NAMALWA (cell line): ENCODE measurements around the gene CNKSR1.
"Not testable (repeated sequence)": the region's sequence is repeated elsewhere in the genome, so short reads cannot be mapped to it uniquely, and the experiment has no call there.

Experiments used
- DNase-seq: peaks from one replicate; pipeline ENCODE4 v3.0.0-alpha.2; 2015; ENCODE audit warnings: low spot score

The CNKSR1 gene

GRCh38 chr1:26230682-26231081, 53.4 kb downstream of the CNKSR1 start:
- not testable (repeated sequence) for DNase-seq

- peak; percentile 98 for DNase-seq
Measured at GRCh38 chr1:26233903-26234643, 56.8 kb downstream of the CNKSR1 start, which contains the start of gene CEP85. Gene CEP85, plus strand, starts transcription at chr1:26234200. Its CDS starts 5,584 bp downstream, at chr1:26239784.

DNA sequence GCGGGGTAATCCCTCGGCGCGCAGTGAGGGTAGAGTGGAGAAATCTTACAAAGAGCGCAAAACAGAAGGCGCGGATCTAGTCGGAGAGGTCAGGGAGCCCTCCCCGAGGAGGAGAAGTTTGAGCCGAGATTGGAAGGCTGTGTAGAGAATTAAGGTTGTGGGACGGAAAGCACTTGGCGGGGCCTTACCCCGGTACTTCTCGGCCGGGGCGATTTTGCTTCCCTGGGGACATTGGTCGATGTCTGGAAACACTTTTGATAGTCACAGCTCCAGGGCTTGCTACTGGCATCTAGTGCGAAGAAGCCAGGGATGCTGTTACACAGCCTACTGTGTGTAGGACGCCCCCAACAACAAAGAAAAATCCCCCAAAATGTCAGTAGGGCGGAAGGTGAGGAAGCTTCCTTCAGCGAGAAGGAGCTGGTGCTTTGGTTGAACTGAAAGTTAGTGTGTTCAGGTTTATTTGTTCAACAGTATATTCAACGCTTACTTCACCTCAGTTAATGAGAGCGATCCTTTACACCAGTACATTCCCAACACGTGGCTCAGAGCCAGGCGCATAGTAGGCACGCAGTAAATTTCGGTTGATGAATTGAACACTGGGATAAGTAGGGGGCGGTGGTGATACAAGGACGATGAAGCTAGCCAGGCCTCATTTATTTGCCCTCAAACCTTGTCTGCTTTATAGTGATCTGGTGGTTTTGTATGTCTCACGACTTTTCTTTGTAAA, 57.5 kb downstream of the CNKSR1 start:
- peak; percentile 60 for DNase-seq

- DNase-seq: no peak
Measured at GRCh38 chr1:26237230-26237966, 60.1 kb downstream of the CNKSR1 start.
